HL-60 (cell line): ENCODE results near the gene TPST1.

Experiments
- DNase-seq, 2 experiments: peaks; one replicate each; pipeline ENCODE4 v3.0.0-alpha.2; 2010 to 2020; ENCODE audit warnings: low read depth in 1 of 2, low spot score in 1 of 2
- H3K27ac ChIP-seq: fragments of 250-450 bp; sonication (Bioruptor Pico); replicated peaks from 2 replicates; pipeline ENCODE4 v1.5.1; 2020; ENCODE audit warnings: mild to moderate bottlenecking, moderate library complexity
- H3K27me3 ChIP-seq: fragments of 250-450 bp; sonication (Bioruptor Pico); 2 replicates; pipeline ENCODE4 v1.5.1; 2021; ENCODE audit warnings: mild to moderate bottlenecking, moderate library complexity; ENCODE audit not compliant: insufficient read depth, poor library complexity, severe bottlenecking
- H3K4me3 ChIP-seq: replicated peaks from 2 replicates; pipeline ENCODE4 v1.5.1; 2011; ENCODE audit warnings: mild to moderate bottlenecking, control low read depth, low read length; ENCODE audit not compliant: insufficient read depth
- GABPA ChIP-seq: IDR thresholded peaks from 2 replicates; pipeline ENCODE4 v1.6.1; 2012; ENCODE audit warnings: low read depth
- POLR2AphosphoS5 ChIP-seq: IDR thresholded peaks from 2 replicates; pipeline ENCODE4 v1.6.1; 2012; ENCODE audit warnings: low read depth
- SPI1 ChIP-seq: IDR thresholded peaks from 2 replicates; pipeline ENCODE4 v1.6.1; 2012; ENCODE audit warnings: low read depth, mild to moderate bottlenecking, borderline replicate concordance
- TF ChIP-seq, protein P1 (sequence below): IDR thresholded peaks from one replicate; pipeline ENCODE4 v1.5.1; 2011; ENCODE audit warnings: low read length, control low read depth, inconsistent platforms; ENCODE audit not compliant: insufficient read depth
- TF ChIP-seq, protein P2 (sequence below): IDR thresholded peaks from 2 replicates; pipeline ENCODE4 v1.6.1; 2012; ENCODE audit warnings: low read depth; ENCODE audit not compliant: insufficient replicate concordance

The TPST1 gene

DNA sequence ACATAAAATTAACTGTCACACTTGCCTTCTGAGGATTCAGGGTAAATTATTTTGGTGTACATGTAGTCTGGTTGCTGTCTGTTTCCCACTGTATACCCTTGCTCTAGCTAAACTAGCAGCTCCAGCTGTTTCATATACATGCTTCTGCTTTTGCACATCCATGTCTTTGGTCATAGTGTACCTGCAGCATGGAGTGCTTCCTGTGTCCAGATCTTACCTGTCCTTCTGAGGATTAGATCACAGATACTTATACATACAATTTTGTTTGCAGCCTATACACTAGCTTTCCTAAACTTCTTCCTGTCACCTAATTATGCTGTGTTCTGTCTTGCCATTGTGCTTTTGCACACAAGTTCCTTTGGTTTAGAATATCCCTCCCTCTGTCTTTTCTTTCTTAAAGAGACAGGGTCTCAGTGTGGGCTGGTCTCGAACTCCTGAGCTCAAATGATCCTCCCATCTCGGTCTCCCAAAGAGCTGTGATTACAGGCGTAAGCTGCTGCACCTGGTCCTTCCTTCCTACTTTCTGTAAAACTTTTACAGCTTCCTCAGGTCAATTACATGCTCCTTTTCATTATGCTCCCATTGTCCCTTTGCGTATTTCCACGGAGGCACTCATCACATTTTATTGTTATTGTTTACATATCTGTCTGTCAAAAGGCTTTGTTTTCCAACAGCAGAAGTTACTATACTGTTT, 33.8 kb downstream of the TPST1 start:
- H3K27me3 ChIP-seq = no peaks in the 10 kb centered on the region
- no peak overlapping the region for H3K27ac ChIP-seq
- no peak for DNase-seq
- H3K4me3 ChIP-seq = no peak overlapping the region
- TF ChIP-seq, protein P1, sequence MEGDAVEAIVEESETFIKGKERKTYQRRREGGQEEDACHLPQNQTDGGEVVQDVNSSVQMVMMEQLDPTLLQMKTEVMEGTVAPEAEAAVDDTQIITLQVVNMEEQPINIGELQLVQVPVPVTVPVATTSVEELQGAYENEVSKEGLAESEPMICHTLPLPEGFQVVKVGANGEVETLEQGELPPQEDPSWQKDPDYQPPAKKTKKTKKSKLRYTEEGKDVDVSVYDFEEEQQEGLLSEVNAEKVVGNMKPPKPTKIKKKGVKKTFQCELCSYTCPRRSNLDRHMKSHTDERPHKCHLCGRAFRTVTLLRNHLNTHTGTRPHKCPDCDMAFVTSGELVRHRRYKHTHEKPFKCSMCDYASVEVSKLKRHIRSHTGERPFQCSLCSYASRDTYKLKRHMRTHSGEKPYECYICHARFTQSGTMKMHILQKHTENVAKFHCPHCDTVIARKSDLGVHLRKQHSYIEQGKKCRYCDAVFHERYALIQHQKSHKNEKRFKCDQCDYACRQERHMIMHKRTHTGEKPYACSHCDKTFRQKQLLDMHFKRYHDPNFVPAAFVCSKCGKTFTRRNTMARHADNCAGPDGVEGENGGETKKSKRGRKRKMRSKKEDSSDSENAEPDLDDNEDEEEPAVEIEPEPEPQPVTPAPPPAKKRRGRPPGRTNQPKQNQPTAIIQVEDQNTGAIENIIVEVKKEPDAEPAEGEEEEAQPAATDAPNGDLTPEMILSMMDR = no peak
- TF ChIP-seq GABPA (no peak), POLR2AphosphoS5 (no peak), SPI1 (no peak)
- TF ChIP-seq, protein P2, sequence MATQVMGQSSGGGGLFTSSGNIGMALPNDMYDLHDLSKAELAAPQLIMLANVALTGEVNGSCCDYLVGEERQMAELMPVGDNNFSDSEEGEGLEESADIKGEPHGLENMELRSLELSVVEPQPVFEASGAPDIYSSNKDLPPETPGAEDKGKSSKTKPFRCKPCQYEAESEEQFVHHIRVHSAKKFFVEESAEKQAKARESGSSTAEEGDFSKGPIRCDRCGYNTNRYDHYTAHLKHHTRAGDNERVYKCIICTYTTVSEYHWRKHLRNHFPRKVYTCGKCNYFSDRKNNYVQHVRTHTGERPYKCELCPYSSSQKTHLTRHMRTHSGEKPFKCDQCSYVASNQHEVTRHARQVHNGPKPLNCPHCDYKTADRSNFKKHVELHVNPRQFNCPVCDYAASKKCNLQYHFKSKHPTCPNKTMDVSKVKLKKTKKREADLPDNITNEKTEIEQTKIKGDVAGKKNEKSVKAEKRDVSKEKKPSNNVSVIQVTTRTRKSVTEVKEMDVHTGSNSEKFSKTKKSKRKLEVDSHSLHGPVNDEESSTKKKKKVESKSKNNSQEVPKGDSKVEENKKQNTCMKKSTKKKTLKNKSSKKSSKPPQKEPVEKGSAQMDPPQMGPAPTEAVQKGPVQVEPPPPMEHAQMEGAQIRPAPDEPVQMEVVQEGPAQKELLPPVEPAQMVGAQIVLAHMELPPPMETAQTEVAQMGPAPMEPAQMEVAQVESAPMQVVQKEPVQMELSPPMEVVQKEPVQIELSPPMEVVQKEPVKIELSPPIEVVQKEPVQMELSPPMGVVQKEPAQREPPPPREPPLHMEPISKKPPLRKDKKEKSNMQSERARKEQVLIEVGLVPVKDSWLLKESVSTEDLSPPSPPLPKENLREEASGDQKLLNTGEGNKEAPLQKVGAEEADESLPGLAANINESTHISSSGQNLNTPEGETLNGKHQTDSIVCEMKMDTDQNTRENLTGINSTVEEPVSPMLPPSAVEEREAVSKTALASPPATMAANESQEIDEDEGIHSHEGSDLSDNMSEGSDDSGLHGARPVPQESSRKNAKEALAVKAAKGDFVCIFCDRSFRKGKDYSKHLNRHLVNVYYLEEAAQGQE = no peak

DNA sequence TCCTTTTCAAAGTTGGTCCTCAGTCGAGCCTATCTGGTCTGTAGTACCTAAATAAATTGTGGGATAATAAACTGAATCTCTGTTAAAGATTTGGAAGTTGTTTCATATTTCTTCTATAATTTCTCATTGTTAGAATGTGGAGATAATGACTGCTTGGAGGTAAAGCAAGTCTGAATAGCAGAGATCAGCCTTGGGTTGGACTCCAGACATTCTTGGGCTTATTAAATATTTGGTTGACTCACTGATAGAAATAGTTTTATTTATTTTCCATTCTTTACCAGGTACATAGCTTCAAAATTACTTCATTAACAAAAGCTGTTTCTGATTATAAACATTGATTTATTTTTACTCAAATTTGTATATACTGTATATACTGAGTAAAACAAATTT, 34.3 kb downstream of the TPST1 start:
- no peak for DNase-seq
- TF ChIP-seq, protein P2 = no peak
- TF ChIP-seq GABPA = no peak
- TF ChIP-seq, protein P1 = no peak
- TF ChIP-seq SPI1 = no peak
- TF ChIP-seq POLR2AphosphoS5 = no peak
- no peak overlapping the region for H3K4me3 ChIP-seq
- H3K27ac ChIP-seq = no peak overlapping the region
- no peaks in the 10 kb centered on the region for H3K27me3 ChIP-seq

DNA sequence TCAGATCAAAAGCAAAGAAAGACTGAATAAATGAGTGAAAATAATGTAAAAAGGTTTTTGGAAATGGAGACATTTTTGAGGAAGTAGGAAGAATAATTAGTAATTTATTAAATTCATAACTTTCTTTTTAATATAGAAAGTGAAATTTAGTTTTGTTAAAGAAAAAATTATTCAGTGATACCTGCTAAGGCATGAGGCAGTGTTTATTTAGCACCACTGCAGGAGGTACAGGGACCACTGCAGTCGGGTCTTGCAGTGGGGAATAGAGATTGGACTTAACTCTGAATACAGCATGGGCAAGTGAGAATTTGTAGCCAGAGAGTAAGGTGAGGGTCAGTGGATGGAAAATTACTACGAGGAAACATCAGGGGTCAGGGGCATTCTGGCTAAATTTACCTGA, 39.9 kb downstream of the TPST1 start:
- H3K27ac ChIP-seq = no peak overlapping the region
- TF ChIP-seq, protein P2 = no peak
- TF ChIP-seq POLR2AphosphoS5 (no peak), GABPA (no peak), SPI1 (no peak)
- TF ChIP-seq, protein P1 = no peak
- H3K27me3 ChIP-seq = no peaks in the 10 kb centered on the region
- DNase-seq = no peak
- no peak overlapping the region for H3K4me3 ChIP-seq
